Measurements from ENCODE around the gene PTPRN2.

PTPRN2 gene

GRCh38 chr7:158141806-158142518, 445.7 kb downstream of the PTPRN2 start:
- no peak overlapping the region for H3K27ac ChIP-seq
- TF ChIP-seq ZFX (IDR thresholded peaks at IDR 0.05; ENCODE audit: borderline replicate concordance) (no peak), CTCF (IDR thresholded peaks at IDR 0.05) (no peak)

GRCh38 chr7:158141221-158141582, 446.4 kb downstream of the PTPRN2 start:
- H3K27ac ChIP-seq = no peak overlapping the region
- no peak for TF ChIP-seq CTCF (IDR thresholded peaks at IDR 0.05)
- no peak for TF ChIP-seq ZFX (IDR thresholded peaks at IDR 0.05; ENCODE audit: borderline replicate concordance)

GRCh38 chr7:158140538-158141220, 446.9 kb downstream of the PTPRN2 start:
- no peak for TF ChIP-seq ZFX (IDR thresholded peaks at IDR 0.05; ENCODE audit: borderline replicate concordance)
- TF ChIP-seq CTCF (IDR thresholded peaks at IDR 0.05) = no peak
- H3K27ac ChIP-seq = no peak overlapping the region

GRCh38 chr7:158139499-158139898, 448.1 kb downstream of the PTPRN2 start:
- TF ChIP-seq ZFX (IDR thresholded peaks at IDR 0.05; ENCODE audit: borderline replicate concordance) (no peak), CTCF (IDR thresholded peaks at IDR 0.05) (no peak)
- H3K27ac ChIP-seq = no peak overlapping the region

GRCh38 chr7:158138329-158138597, 449.4 kb downstream of the PTPRN2 start:
- TF ChIP-seq CTCF (IDR thresholded peaks at IDR 0.05) (no peak), ZFX (IDR thresholded peaks at IDR 0.05; ENCODE audit: borderline replicate concordance) (no peak)
- no peak overlapping the region for H3K27ac ChIP-seq

- TF ChIP-seq CTCF (IDR thresholded peaks at IDR 0.05) = no peak
- no peak for TF ChIP-seq ZFX (IDR thresholded peaks at IDR 0.05; ENCODE audit: borderline replicate concordance)
- no peak overlapping the region for H3K27ac ChIP-seq
Observed at GRCh38 chr7:158137516-158138328, 449.9 kb downstream of the PTPRN2 start.

GRCh38 chr7:158135931-158136330, 451.7 kb downstream of the PTPRN2 start:
- no peak for TF ChIP-seq CTCF (IDR thresholded peaks at IDR 0.05)
- no peak for TF ChIP-seq ZFX (IDR thresholded peaks at IDR 0.05; ENCODE audit: borderline replicate concordance)
- no peak overlapping the region for H3K27ac ChIP-seq
